K562 treated with DMSO at 1 percent for 24 hours (cell line): ENCODE data around the gene ISG20L2. TPM values are rescaled to one million over a fixed set of nuclear protein-coding genes. Genes with fewer than 3 reads are reported as not detected.

ENCODE experiments used
- total RNA-seq: library from RNA; unstranded; fragments of 300-600 nt; gene quantifications from 2 replicates; pipeline ENCODE4 v1.2.3, GENCODE V29; 2022; ENCODE audit warnings: low read depth; ENCODE audit not compliant: insufficient read depth

Gene ISG20L2
- 35.3 and 37.3 TPM in 2 replicates for total RNA-seq

GRCh38 chr1:156728599-156729462 is at the start of gene ISG20L2:
ISG20L2 (minus strand) TSS chr1:156728766; CDS start chr1:156727652, 1,114 bp downstream.

GRCh38 chr1:156767101-156767878 is 38.7 kb upstream of the ISG20L2 start, which contains the start of gene PRCC:
PRCC (plus strand) TSS chr1:156767535; CDS start chr1:156767772, 237 bp downstream.

GRCh38 chr1:156751451-156751756 is 22.8 kb upstream of the ISG20L2 start, which contains the start of gene HDGF:
HDGF (minus strand) TSS chr1:156751675; CDS start chr1:156751429, 246 bp downstream.

GRCh38 chr1:156740741-156741480 is 12.3 kb upstream of the ISG20L2 start, which contains the start of gene MRPL24:
MRPL24 (minus strand) TSS chr1:156741088; CDS start chr1:156738704, 2,384 bp downstream.

GRCh38 chr1:156727926-156728598 is 504 bp downstream of the ISG20L2 start, which contains the start of gene METTL25B:
METTL25B (plus strand) TSS chr1:156728469; CDS start chr1:156729105, 636 bp downstream.

GRCh38 chr1:156705321-156705917 is 23.1 kb downstream of the ISG20L2 start, which contains the start of gene CRABP2:
CRABP2 (minus strand) TSS chr1:156705583; CDS start chr1:156705446, 137 bp downstream.

GRCh38 chr1:156676820-156677615 is 51.5 kb downstream of the ISG20L2 start, which contains the start of gene NES:
NES (minus strand) TSS chr1:156677407; CDS start chr1:156677264, 143 bp downstream.

Other genes starting within 250 kb of the ISG20L2 start
- 12.9 and 13.0 TPM in 2 replicates for gene MEF2D, start 228.0 kb downstream of the ISG20L2 start, total RNA-seq
- gene IQGAP3, start 156.2 kb downstream of the ISG20L2 start, total RNA-seq: 25.8 and 26.3 TPM in 2 replicates
- not detected in 2 replicates for gene TTC24, start 149.0 kb downstream of the ISG20L2 start, total RNA-seq
- gene NAXE, start 137.0 kb downstream of the ISG20L2 start, total RNA-seq: 150 and 152 TPM in 2 replicates
- gene GPATCH4, start 127.3 kb downstream of the ISG20L2 start, total RNA-seq: 14.5 and 15.0 TPM in 2 replicates
- gene HAPLN2, start 109.4 kb downstream of the ISG20L2 start, total RNA-seq: 5.1 and 5.2 TPM in 2 replicates
- 0.31 and 0.39 TPM in 2 replicates for gene BCAN, start 86.6 kb downstream of the ISG20L2 start, total RNA-seq
- 6.8 and 7.7 TPM in 2 replicates for gene NES, start 51.4 kb downstream of the ISG20L2 start, total RNA-seq
- 2.5 and 4.2 TPM in 2 replicates for gene CRABP2, start 23.2 kb downstream of the ISG20L2 start, total RNA-seq
- gene METTL25B, start 297 bp downstream of the ISG20L2 start, total RNA-seq: 72.0 and 76.3 TPM in 2 replicates
- 21.1 and 32.9 TPM in 2 replicates for gene MRPL24, start 12.3 kb upstream of the ISG20L2 start, total RNA-seq
- gene HDGF, start 22.9 kb upstream of the ISG20L2 start, total RNA-seq: 155 and 157 TPM in 2 replicates
- 92.3 and 97.2 TPM in 2 replicates for gene PRCC, start 38.8 kb upstream of the ISG20L2 start, total RNA-seq
- gene SH2D2A, start 88.1 kb upstream of the ISG20L2 start, total RNA-seq: 13.8 and 17.6 TPM in 2 replicates
- gene INSRR, start 130.4 kb upstream of the ISG20L2 start, total RNA-seq: 0.45 and 0.51 TPM in 2 replicates
- gene NTRK1, start 132.1 kb upstream of the ISG20L2 start, total RNA-seq: 18.2 and 25.6 TPM in 2 replicates
- gene PEAR1, start 165.0 kb upstream of the ISG20L2 start, total RNA-seq: 4.9 and 5.1 TPM in 2 replicates
- gene LRRC71, start 191.9 kb upstream of the ISG20L2 start, total RNA-seq: 0.32 and 0.36 TPM in 2 replicates